ENCODE data around the gene CIB4.

The CIB4 gene

GRCh38 chr2:26610504-26611335 is 30.4 kb downstream of the CIB4 start:
- in situ Hi-C loops (cut with HindIII; ENCODE audit: low sequenced_read_pairs), result no loop called here

GRCh38 chr2:26609839-26610277 is 31.3 kb downstream of the CIB4 start:
- in situ Hi-C loops (cut with HindIII; ENCODE audit: low sequenced_read_pairs), result no loop called here

GRCh38 chr2:26609205-26609631 is 31.9 kb downstream of the CIB4 start:
- in situ Hi-C loops (cut with HindIII; ENCODE audit: low sequenced_read_pairs), result no loop called here

- in situ Hi-C loops (cut with HindIII; ENCODE audit: low sequenced_read_pairs), result no loop called here
Observed at GRCh38 chr2:26608557-26608956, 32.6 kb downstream of the CIB4 start.

- in situ Hi-C loops (cut with HindIII; ENCODE audit: low sequenced_read_pairs), result no loop called here
Observed at GRCh38 chr2:26607698-26608097, 33.5 kb downstream of the CIB4 start.

- in situ Hi-C loops (cut with HindIII; ENCODE audit: low sequenced_read_pairs), result no loop called here
Observed at GRCh38 chr2:26606847-26607190, 34.3 kb downstream of the CIB4 start.

GRCh38 chr2:26605999-26606846 is 34.9 kb downstream of the CIB4 start:
- in situ Hi-C loops (cut with HindIII; ENCODE audit: low sequenced_read_pairs), result no loop called here

- in situ Hi-C loops (cut with HindIII; ENCODE audit: low sequenced_read_pairs), result no loop called here
Observed at GRCh38 chr2:26605195-26605998, 35.8 kb downstream of the CIB4 start.

- in situ Hi-C loops (cut with HindIII; ENCODE audit: low sequenced_read_pairs), result no loop called here
Observed at GRCh38 chr2:26602575-26602974, 38.6 kb downstream of the CIB4 start.

GRCh38 chr2:26599387-26599786 is 41.8 kb downstream of the CIB4 start:
- in situ Hi-C loops (cut with HindIII; ENCODE audit: low sequenced_read_pairs), result no loop called here

GRCh38 chr2:26598996-26599373 is 42.2 kb downstream of the CIB4 start:
- in situ Hi-C loops (cut with HindIII; ENCODE audit: low sequenced_read_pairs), result no loop called here

GRCh38 chr2:26598336-26598995 is 42.7 kb downstream of the CIB4 start:
- in situ Hi-C loops (cut with HindIII; ENCODE audit: low sequenced_read_pairs), result no loop called here

GRCh38 chr2:26597197-26597596 is 44.0 kb downstream of the CIB4 start:
- in situ Hi-C loops (cut with HindIII; ENCODE audit: low sequenced_read_pairs), result no loop called here

GRCh38 chr2:26595146-26595545 is 46.0 kb downstream of the CIB4 start:
- in situ Hi-C loops (cut with HindIII; ENCODE audit: low sequenced_read_pairs), result no loop called here

GRCh38 chr2:26591619-26592505 is 49.3 kb downstream of the CIB4 start:
- in situ Hi-C loops (cut with HindIII; ENCODE audit: low sequenced_read_pairs), result no loop called here

GRCh38 chr2:26590980-26591618 is 50.1 kb downstream of the CIB4 start:
- in situ Hi-C loops (cut with HindIII; ENCODE audit: low sequenced_read_pairs), result no loop called here

GRCh38 chr2:26590508-26590907 is 50.7 kb downstream of the CIB4 start:
- in situ Hi-C loops (cut with HindIII; ENCODE audit: low sequenced_read_pairs), result no loop called here

GRCh38 chr2:26588576-26588975 is 52.6 kb downstream of the CIB4 start:
- in situ Hi-C loops (cut with HindIII; ENCODE audit: low sequenced_read_pairs), result no loop called here

GRCh38 chr2:26587994-26588393 is 53.2 kb downstream of the CIB4 start:
- in situ Hi-C loops (cut with HindIII; ENCODE audit: low sequenced_read_pairs), result no loop called here

Measured in DLD1 (cell line).